GM23338 (cell line): ENCODE data around the gene CCDC121. TPM values are rescaled to one million over a fixed set of nuclear protein-coding genes. Genes with fewer than 3 reads are reported as not detected.

Experiments
- ATAC-seq: fragments of 200-7000 bp; cut with Tn5 transposase; 3 replicates; pipeline ENCODE4 v1.9.1; 2020
- DNase-seq: peaks from one replicate; pipeline ENCODE4 v3.0.0-alpha.2; 2015; ENCODE audit warnings: low spot score
- H2AFZ ChIP-seq: fragments of 200-600 bp; sonication (generic); 2 replicates; pipeline ENCODE4 v1.8.0; 2016; ENCODE audit warnings: antibody characterized with exemption, mild to moderate bottlenecking, moderate library complexity
- H3F3A ChIP-seq: fragments of 200-600 bp; sonication (generic); replicated peaks from 2 replicates; pipeline ENCODE4 v1.8.0; 2017; ENCODE audit warnings: antibody characterized with exemption, mixed run types, low read depth
- H3K27ac ChIP-seq: fragments of 200-600 bp; sonication (generic); 2 replicates; pipeline ENCODE4 v1.6.1; 2016; ENCODE audit warnings: low read depth
- H3K27me3 ChIP-seq: fragments of 200-600 bp; sonication (generic); 2 replicates; pipeline ENCODE4 v1.8.0; 2016; ENCODE audit warnings: mild to moderate bottlenecking, mixed run types, moderate library complexity; ENCODE audit not compliant: insufficient read depth
- H3K36me3 ChIP-seq: fragments of 200-600 bp; sonication (generic); 2 replicates; pipeline ENCODE4 v1.8.0; 2016; ENCODE audit warnings: mild to moderate bottlenecking; ENCODE audit not compliant: insufficient read depth
- H3K4me1 ChIP-seq: fragments of 200-600 bp; sonication (generic); 2 replicates; pipeline ENCODE4 v1.8.0; 2016; ENCODE audit warnings: mild to moderate bottlenecking, moderate library complexity; ENCODE audit not compliant: insufficient read depth
- H3K4me2 ChIP-seq: fragments of 200-600 bp; sonication (generic); 2 replicates; pipeline ENCODE4 v1.7.1; 2017; ENCODE audit warnings: mixed run types
- H3K4me3 ChIP-seq: fragments of 200-600 bp; sonication (generic); 2 replicates; pipeline ENCODE4 v1.6.1; 2016; ENCODE audit warnings: mixed run types
- H3K79me2 ChIP-seq: fragments of 200-600 bp; sonication (generic); replicated peaks from 2 replicates; pipeline ENCODE4 v1.8.0; 2017; ENCODE audit warnings: mild to moderate bottlenecking; ENCODE audit not compliant: insufficient read depth
- H3K9me2 ChIP-seq: fragments of 200-600 bp; sonication (generic); 2 replicates; pipeline ENCODE4 v1.8.0; 2017; ENCODE audit not compliant: insufficient read depth
- H4K20me1 ChIP-seq: fragments of 200-600 bp; sonication (generic); replicated peaks from 2 replicates; pipeline ENCODE4 v1.8.0; 2017; ENCODE audit warnings: mild to moderate bottlenecking; ENCODE audit not compliant: insufficient read depth
- H3K27ac Mint-ChIP-seq: 2 replicates; pipeline ENCODE4 v1.8.0; 2020; ENCODE audit warnings: inconsistent platforms, mild to moderate bottlenecking, moderate library complexity, mixed read lengths
- H3K27me3 Mint-ChIP-seq: 3 replicates; pipeline ENCODE4 v1.8.0; 2022; ENCODE audit warnings: low read depth, mild to moderate bottlenecking, moderate library complexity, mixed read lengths, inconsistent platforms; ENCODE audit not compliant: insufficient read depth, poor library complexity
- H3K36me3 Mint-ChIP-seq: 3 replicates; pipeline ENCODE4 v1.8.0; 2021; ENCODE audit warnings: low read depth, mild to moderate bottlenecking, inconsistent platforms, moderate library complexity, mixed read lengths
- H3K4me1 Mint-ChIP-seq: 3 replicates; pipeline ENCODE4 v1.8.0; 2020; ENCODE audit warnings: mild to moderate bottlenecking, inconsistent platforms, mixed read lengths
- H3K4me3 Mint-ChIP-seq: 3 replicates; pipeline ENCODE4 v1.8.0; 2021; ENCODE audit warnings: moderate library complexity, mild to moderate bottlenecking, inconsistent platforms, mixed read lengths
- H3K9me3 Mint-ChIP-seq: 3 replicates; pipeline ENCODE4 v1.8.0; 2020; ENCODE audit warnings: moderate library complexity, mild to moderate bottlenecking, inconsistent platforms, mixed read lengths
- CREB1 ChIP-seq: fragments of 250-450 bp; sonication (Bioruptor Pico); IDR thresholded peaks from 2 replicates; pipeline ENCODE4 v1.5.0; 2020; ENCODE audit warnings: low read depth, mild to moderate bottlenecking, moderate library complexity
- EZH2 ChIP-seq: fragments of 200-600 bp; sonication (generic); IDR thresholded peaks from one replicate; pipeline ENCODE4 v1.8.0; 2017; ENCODE audit warnings: antibody characterized with exemption, mild to moderate bottlenecking, low read depth; ENCODE audit not compliant: unreplicated experiment
- EZH2phosphoT487 ChIP-seq: fragments of 200-600 bp; sonication (generic); IDR thresholded peaks from one replicate; pipeline ENCODE4 v1.8.1; 2018; ENCODE audit warnings: antibody characterized with exemption; ENCODE audit not compliant: unreplicated experiment
- NANOG ChIP-seq: IDR thresholded peaks from 2 replicates; pipeline ENCODE4 v1.6.1; 2016; ENCODE audit warnings: antibody characterized with exemption, borderline replicate concordance
- POLR2AphosphoS5 ChIP-seq: IDR thresholded peaks from 2 replicates; pipeline ENCODE4 v1.6.1; 2016; ENCODE audit warnings: antibody characterized with exemption, low read depth
- STAT1 ChIP-seq: IDR thresholded peaks from one replicate; pipeline ENCODE4 v1.6.1; 2016; ENCODE audit warnings: antibody characterized with exemption; ENCODE audit not compliant: unreplicated experiment
- ZNF114 ChIP-seq: fragments of 250-450 bp; sonication (Bioruptor Pico); IDR thresholded peaks from 2 replicates; pipeline ENCODE4 v1.5.0; 2020; ENCODE audit warnings: mild to moderate bottlenecking, moderate library complexity
- ZNF331 ChIP-seq: fragments of 250-450 bp; sonication (Bioruptor Pico); IDR thresholded peaks from 2 replicates; pipeline ENCODE4 v1.5.0; 2020; ENCODE audit warnings: low read depth, mild to moderate bottlenecking, moderate library complexity
- polyA plus RNA-seq: library from polyadenylated mRNA; unstranded; fragments of >200 nt; fragmentation: Nextera tagmentation; extraction: Ambion mirVana; gene quantifications from 2 replicates; pipeline ENCODE4 v1.2.1, GENCODE V29; 2016
- total RNA-seq: library from RNA; depleted of rRNA; stranded (reverse); fragments of >200 nt; shearing (Covaris generic); gene quantifications from 2 replicates; pipeline ENCODE4 v1.2.3, GENCODE V29; 2014
- TF ChIP-seq, protein P1 (sequence below): IDR thresholded peaks from 2 replicates; pipeline ENCODE4 v1.6.1; 2016; ENCODE audit warnings: antibody characterized with exemption
- TF ChIP-seq, protein P2 (sequence below): IDR thresholded peaks from one replicate; pipeline ENCODE4 v1.6.1; 2018; ENCODE audit warnings: antibody characterized with exemption; ENCODE audit not compliant: unreplicated experiment
- TF ChIP-seq, protein P3 (sequence below): fragments of 250-450 bp; sonication (Bioruptor Pico); IDR thresholded peaks from 2 replicates; pipeline ENCODE4 v1.5.0; 2020; ENCODE audit warnings: mild to moderate bottlenecking, moderate library complexity
- TF ChIP-seq, protein P4 (sequence below), 2 experiments: fragments of 200-600 bp in 1 of 2; sonication (generic) in 1 of 2; conservative IDR thresholded peaks; 2 replicates each; pipeline versions ENCODE4 v1.5.1 to v1.6.1; 2016 to 2017; ENCODE audit warnings: antibody characterized with exemption in 2 of 2, low read depth in 2 of 2, mild to moderate bottlenecking in 2 of 2, moderate library complexity in 1 of 2

CCDC121 gene
- total and polyA plus RNA-seq, 2 experiments from 2014 or later, result 1.6 to 1.9 TPM

DNA sequence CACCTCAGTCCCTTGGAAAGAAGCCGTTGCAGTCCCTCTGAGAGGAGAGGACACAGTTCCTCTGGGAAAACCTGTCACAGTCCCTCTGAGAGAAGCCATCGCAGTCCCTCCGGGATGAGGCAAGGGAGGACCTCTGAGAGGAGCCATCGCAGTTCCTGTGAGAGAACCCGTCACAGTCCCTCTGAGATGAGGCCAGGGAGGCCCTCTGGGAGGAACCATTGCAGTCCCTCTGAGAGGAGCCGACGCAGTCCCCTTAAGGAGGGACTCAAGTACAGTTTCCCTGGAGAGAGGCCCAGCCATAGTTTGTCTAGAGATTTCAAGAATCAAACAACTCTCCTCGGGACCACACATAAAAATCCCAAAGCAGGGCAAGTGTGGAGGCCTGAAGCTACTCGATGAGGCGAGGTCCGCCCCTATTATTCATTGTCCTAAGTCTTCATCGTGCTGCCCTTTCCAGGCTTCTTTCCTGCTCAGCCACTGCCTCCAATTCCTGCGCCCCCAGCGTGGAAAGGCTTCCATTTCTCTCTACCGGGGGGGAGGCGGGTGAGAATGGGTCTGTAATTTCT, 46.6 kb downstream of the CCDC121 start:
- Histone ChIP-seq H4K20me1 (peaks cover 21% of the 10 kb centered on the region), H3K27me3 (no peaks in the 10 kb centered on the region), H3F3A (no peaks in the 10 kb centered on the region), H2AFZ (peak overlapping the region; percentile 93), H3K79me2 (peaks cover 42% of the 10 kb centered on the region), H3K27ac (peak overlapping the region; percentile 68; the same call in 1 of the 2 replicates), H3K36me3 (no peaks in the 10 kb centered on the region), H3K9me2 (peaks cover 8% of the 10 kb centered on the region; the same call in 1 of the 2 replicates), H3K4me2 (peak overlapping the region; percentile 77), H3K4me1 (peaks cover 7% of the 10 kb centered on the region; the same call in 1 of the 2 replicates), H3K4me3 (peak overlapping the region; percentile 93)
- peak overlapping the region; percentile 88; the same call in 1 of the 2 replicates for H3K27ac Mint-ChIP-seq
- no peaks in the 10 kb centered on the region; the same call in 1 of the 3 replicates for H3K36me3 Mint-ChIP-seq
- ATAC-seq, result peak; percentile 16
- H3K4me3 Mint-ChIP-seq, result peak overlapping the region; percentile 95
- H3K4me1 Mint-ChIP-seq, result peaks cover 16% of the 10 kb centered on the region
- TF ChIP-seq, protein P1, sequence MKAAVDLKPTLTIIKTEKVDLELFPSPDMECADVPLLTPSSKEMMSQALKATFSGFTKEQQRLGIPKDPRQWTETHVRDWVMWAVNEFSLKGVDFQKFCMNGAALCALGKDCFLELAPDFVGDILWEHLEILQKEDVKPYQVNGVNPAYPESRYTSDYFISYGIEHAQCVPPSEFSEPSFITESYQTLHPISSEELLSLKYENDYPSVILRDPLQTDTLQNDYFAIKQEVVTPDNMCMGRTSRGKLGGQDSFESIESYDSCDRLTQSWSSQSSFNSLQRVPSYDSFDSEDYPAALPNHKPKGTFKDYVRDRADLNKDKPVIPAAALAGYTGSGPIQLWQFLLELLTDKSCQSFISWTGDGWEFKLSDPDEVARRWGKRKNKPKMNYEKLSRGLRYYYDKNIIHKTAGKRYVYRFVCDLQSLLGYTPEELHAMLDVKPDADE, result no peak
- TF ChIP-seq, protein P2, sequence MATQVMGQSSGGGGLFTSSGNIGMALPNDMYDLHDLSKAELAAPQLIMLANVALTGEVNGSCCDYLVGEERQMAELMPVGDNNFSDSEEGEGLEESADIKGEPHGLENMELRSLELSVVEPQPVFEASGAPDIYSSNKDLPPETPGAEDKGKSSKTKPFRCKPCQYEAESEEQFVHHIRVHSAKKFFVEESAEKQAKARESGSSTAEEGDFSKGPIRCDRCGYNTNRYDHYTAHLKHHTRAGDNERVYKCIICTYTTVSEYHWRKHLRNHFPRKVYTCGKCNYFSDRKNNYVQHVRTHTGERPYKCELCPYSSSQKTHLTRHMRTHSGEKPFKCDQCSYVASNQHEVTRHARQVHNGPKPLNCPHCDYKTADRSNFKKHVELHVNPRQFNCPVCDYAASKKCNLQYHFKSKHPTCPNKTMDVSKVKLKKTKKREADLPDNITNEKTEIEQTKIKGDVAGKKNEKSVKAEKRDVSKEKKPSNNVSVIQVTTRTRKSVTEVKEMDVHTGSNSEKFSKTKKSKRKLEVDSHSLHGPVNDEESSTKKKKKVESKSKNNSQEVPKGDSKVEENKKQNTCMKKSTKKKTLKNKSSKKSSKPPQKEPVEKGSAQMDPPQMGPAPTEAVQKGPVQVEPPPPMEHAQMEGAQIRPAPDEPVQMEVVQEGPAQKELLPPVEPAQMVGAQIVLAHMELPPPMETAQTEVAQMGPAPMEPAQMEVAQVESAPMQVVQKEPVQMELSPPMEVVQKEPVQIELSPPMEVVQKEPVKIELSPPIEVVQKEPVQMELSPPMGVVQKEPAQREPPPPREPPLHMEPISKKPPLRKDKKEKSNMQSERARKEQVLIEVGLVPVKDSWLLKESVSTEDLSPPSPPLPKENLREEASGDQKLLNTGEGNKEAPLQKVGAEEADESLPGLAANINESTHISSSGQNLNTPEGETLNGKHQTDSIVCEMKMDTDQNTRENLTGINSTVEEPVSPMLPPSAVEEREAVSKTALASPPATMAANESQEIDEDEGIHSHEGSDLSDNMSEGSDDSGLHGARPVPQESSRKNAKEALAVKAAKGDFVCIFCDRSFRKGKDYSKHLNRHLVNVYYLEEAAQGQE, result no peak
- TF ChIP-seq STAT1, result no peak
- TF ChIP-seq EZH2, result no peak
- no peak for TF ChIP-seq ZNF331
- TF ChIP-seq, protein P3, sequence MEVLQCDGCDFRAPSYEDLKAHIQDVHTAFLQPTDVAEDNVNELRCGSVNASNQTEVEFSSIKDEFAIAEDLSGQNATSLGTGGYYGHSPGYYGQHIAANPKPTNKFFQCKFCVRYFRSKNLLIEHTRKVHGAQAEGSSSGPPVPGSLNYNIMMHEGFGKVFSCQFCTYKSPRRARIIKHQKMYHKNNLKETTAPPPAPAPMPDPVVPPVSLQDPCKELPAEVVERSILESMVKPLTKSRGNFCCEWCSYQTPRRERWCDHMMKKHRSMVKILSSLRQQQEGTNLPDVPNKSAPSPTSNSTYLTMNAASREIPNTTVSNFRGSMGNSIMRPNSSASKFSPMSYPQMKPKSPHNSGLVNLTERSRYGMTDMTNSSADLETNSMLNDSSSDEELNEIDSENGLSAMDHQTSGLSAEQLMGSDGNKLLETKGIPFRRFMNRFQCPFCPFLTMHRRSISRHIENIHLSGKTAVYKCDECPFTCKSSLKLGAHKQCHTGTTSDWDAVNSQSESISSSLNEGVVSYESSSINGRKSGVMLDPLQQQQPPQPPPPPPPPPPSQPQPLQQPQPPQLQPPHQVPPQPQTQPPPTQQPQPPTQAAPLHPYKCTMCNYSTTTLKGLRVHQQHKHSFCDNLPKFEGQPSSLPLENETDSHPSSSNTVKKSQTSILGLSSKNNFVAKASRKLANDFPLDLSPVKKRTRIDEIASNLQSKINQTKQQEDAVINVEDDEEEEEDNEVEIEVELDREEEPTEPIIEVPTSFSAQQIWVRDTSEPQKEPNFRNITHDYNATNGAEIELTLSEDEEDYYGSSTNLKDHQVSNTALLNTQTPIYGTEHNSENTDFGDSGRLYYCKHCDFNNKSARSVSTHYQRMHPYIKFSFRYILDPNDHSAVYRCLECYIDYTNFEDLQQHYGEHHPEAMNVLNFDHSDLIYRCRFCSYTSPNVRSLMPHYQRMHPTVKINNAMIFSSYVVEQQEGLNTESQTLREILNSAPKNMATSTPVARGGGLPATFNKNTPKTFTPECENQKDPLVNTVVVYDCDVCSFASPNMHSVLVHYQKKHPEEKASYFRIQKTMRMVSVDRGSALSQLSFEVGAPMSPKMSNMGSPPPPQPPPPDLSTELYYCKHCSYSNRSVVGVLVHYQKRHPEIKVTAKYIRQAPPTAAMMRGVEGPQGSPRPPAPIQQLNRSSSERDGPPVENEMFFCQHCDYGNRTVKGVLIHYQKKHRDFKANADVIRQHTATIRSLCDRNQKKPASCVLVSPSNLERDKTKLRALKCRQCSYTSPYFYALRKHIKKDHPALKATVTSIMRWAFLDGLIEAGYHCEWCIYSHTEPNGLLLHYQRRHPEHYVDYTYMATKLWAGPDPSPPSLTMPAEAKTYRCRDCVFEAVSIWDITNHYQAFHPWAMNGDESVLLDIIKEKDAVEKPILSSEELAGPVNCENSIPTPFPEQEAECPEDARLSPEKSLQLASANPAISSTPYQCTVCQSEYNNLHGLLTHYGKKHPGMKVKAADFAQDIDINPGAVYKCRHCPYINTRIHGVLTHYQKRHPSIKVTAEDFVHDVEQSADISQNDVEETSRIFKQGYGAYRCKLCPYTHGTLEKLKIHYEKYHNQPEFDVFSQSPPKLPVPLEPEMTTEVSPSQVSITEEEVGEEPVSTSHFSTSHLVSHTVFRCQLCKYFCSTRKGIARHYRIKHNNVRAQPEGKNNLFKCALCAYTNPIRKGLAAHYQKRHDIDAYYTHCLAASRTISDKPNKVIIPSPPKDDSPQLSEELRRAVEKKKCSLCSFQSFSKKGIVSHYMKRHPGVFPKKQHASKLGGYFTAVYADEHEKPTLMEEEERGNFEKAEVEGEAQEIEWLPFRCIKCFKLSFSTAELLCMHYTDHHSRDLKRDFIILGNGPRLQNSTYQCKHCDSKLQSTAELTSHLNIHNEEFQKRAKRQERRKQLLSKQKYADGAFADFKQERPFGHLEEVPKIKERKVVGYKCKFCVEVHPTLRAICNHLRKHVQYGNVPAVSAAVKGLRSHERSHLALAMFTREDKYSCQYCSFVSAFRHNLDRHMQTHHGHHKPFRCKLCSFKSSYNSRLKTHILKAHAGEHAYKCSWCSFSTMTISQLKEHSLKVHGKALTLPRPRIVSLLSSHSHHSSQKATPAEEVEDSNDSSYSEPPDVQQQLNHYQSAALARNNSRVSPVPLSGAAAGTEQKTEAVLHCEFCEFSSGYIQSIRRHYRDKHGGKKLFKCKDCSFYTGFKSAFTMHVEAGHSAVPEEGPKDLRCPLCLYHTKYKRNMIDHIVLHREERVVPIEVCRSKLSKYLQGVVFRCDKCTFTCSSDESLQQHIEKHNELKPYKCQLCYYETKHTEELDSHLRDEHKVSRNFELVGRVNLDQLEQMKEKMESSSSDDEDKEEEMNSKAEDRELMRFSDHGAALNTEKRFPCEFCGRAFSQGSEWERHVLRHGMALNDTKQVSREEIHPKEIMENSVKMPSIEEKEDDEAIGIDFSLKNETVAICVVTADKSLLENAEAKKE, result no peak
- TF ChIP-seq NANOG, result no peak
- no peak for TF ChIP-seq CREB1 (CRISPR knock-in tag)
- TF ChIP-seq, protein P4, sequence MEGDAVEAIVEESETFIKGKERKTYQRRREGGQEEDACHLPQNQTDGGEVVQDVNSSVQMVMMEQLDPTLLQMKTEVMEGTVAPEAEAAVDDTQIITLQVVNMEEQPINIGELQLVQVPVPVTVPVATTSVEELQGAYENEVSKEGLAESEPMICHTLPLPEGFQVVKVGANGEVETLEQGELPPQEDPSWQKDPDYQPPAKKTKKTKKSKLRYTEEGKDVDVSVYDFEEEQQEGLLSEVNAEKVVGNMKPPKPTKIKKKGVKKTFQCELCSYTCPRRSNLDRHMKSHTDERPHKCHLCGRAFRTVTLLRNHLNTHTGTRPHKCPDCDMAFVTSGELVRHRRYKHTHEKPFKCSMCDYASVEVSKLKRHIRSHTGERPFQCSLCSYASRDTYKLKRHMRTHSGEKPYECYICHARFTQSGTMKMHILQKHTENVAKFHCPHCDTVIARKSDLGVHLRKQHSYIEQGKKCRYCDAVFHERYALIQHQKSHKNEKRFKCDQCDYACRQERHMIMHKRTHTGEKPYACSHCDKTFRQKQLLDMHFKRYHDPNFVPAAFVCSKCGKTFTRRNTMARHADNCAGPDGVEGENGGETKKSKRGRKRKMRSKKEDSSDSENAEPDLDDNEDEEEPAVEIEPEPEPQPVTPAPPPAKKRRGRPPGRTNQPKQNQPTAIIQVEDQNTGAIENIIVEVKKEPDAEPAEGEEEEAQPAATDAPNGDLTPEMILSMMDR (conservative IDR thresholded peaks at IDR 0.05; ENCODE audit: low read depth in 2 of 2), result no peak
- TF ChIP-seq POLR2AphosphoS5, result no peak
- TF ChIP-seq ZNF114 (CRISPR knock-in tag), result no peak
- TF ChIP-seq EZH2phosphoT487, result no peak
- peaks cover 27% of the 10 kb centered on the region for H3K9me3 Mint-ChIP-seq
- H3K27me3 Mint-ChIP-seq, result peaks cover 19% of the 10 kb centered on the region
- peak; percentile 24 for DNase-seq
